A549 (cell line): ENCODE measurements around the gene ARHGAP40. TPM values are rescaled to one million over a fixed set of nuclear protein-coding genes. Genes with fewer than 3 reads are reported as not detected.

ENCODE experiments used
- ATAC-seq, 2 experiments: fragments of 200-7000 bp in 1 of 2; fragments of >200 bp in 1 of 2; cut with Nextera tagmentation in 1 of 2; cut with Tn5 transposase in 1 of 2; 3 replicates each; pipeline versions ENCODE4 v1.8.0 to v1.9.1; 2018 to 2020; ENCODE audit warnings: mild to moderate bottlenecking in 1 of 2, moderate library complexity in 1 of 2
- CTCF ChIA-PET: fragments of 300-600 bp; sonication (Branson Sonifier 250); formaldehyde crosslinking; extraction: SDS; loops from one replicate; lab custom pipeline; 2021; ENCODE audit warnings: antibody characterized with exemption, inconsistent platforms; lab: Yijun Ruan, JAX
- POLR2A ChIA-PET: fragments of 350-600 bp; formaldehyde crosslinking; extraction: SDS; loops from one replicate; lab custom pipeline; 2021; ENCODE audit warnings: antibody characterized with exemption, inconsistent platforms; lab: Yijun Ruan, JAX
- DNase-seq, 2 experiments: peaks; one replicate each; pipeline versions ENCODE4 v3.0.0 to v3.0.0-alpha.2; 2011 to 2016; ENCODE audit warnings: low read depth in 1 of 2, low spot score in 1 of 2
- FAIRE-seq: peaks from 2 replicates; lab custom pipeline; 2011; peaks lifted over from hg19 to GRCh38; lab: Jason Lieb, UNC
- H3K27ac ChIP-seq, 2 experiments: fragments of >200 bp; sonication (Bioruptor Twin); formaldehyde crosslinking; 3 replicates each; pipeline ENCODE4 v1.5.1; 2016 to 2017
- H3K4me1 ChIP-seq: fragments of >200 bp; sonication (Bioruptor Twin); formaldehyde crosslinking; 3 replicates; pipeline ENCODE4 v1.6.1; 2016
- H3K4me2 ChIP-seq: fragments of >200 bp; sonication (Bioruptor Twin); formaldehyde crosslinking; 3 replicates; pipeline ENCODE4 v1.6.1; 2016
- H3K4me3 ChIP-seq: fragments of >200 bp; sonication (Bioruptor Twin); formaldehyde crosslinking; 3 replicates; pipeline ENCODE4 v1.5.1; 2016
- H3K9me3 ChIP-seq: fragments of >200 bp; sonication (Bioruptor Twin); formaldehyde crosslinking; 3 replicates; pipeline ENCODE4 v1.6.1; 2016
- BCL3 ChIP-seq: fragments of >200 bp; sonication (Bioruptor Twin); formaldehyde crosslinking; IDR thresholded peaks from 3 replicates; pipeline ENCODE4 v1.6.1; 2016
- CBX2 ChIP-seq: fragments of 200-600 bp; sonication (generic); IDR thresholded peaks from 2 replicates; pipeline ENCODE4 v1.6.1; 2016; ENCODE audit warnings: low read depth, mild to moderate bottlenecking, borderline replicate concordance
- CBX8 ChIP-seq: fragments of 200-600 bp; sonication (generic); IDR thresholded peaks from 2 replicates; pipeline ENCODE4 v1.6.1; 2016
- CEBPB ChIP-seq, 2 experiments: fragments of >200 bp in 1 of 2; sonication (Bioruptor Twin) in 1 of 2; formaldehyde crosslinking in 1 of 2; IDR thresholded peaks; 2 replicates each; pipeline ENCODE4 v1.6.1; 2012 to 2016
- CHD2 ChIP-seq: fragments of 150-350 bp; IDR thresholded peaks from 2 replicates; pipeline ENCODE4 v1.6.1; 2014; ENCODE audit warnings: low read length; ENCODE audit not compliant: partially characterized antibody
- CHD4 ChIP-seq: fragments of 200-600 bp; sonication (generic); IDR thresholded peaks from 2 replicates; pipeline ENCODE4 v1.6.1; 2016; ENCODE audit warnings: antibody characterized with exemption, mild to moderate bottlenecking, borderline replicate concordance
- ELK1 ChIP-seq: fragments of 150-350 bp; IDR thresholded peaks from 2 replicates; pipeline ENCODE4 v1.6.1; 2014; ENCODE audit warnings: low read depth, mild to moderate bottlenecking, low read length
- FOSB ChIP-seq: fragments of 250-450 bp; sonication (Bioruptor Pico); IDR thresholded peaks from 2 replicates; pipeline ENCODE4 v1.5.0; 2020; ENCODE audit warnings: mild to moderate bottlenecking, moderate library complexity
- HES2 ChIP-seq: fragments of >200 bp; sonication (Bioruptor Twin); formaldehyde crosslinking; IDR thresholded peaks from 2 replicates; pipeline ENCODE4 v1.6.1; 2016
- HOXB5 ChIP-seq: fragments of 250-450 bp; sonication (Bioruptor Pico); IDR thresholded peaks from 2 replicates; pipeline ENCODE4 v1.5.0; 2020; ENCODE audit warnings: mild to moderate bottlenecking, moderate library complexity
- MYC ChIP-seq: IDR thresholded peaks from 2 replicates; pipeline ENCODE4 v1.6.1; 2012; ENCODE audit warnings: mild to moderate bottlenecking, inconsistent platforms, low read length, improper control_type of control experiment, borderline replicate concordance
- NFE2L2 ChIP-seq: fragments of 150-350 bp; conservative IDR thresholded peaks from 2 replicates; pipeline ENCODE4 v1.6.1; 2014; ENCODE audit warnings: low read length
- NR3C1 ChIP-seq: fragments of >200 bp; sonication (Bioruptor Twin); formaldehyde crosslinking; IDR thresholded peaks from 3 replicates; pipeline ENCODE4 v1.6.1; 2017
- POLR2A ChIP-seq: IDR thresholded peaks from 2 replicates; pipeline ENCODE4 v1.6.1; 2012; ENCODE audit warnings: mild to moderate bottlenecking, low read length
- RAD21 ChIP-seq, 2 experiments: fragments of >200 bp in 1 of 2; sonication (Bioruptor Twin) in 1 of 2; formaldehyde crosslinking in 1 of 2; IDR thresholded peaks in 1 of 2; conservative IDR thresholded peaks in 1 of 2; 2 replicates in 1 of 2; 3 replicates in 1 of 2; pipeline ENCODE4 v1.6.1; 2012 to 2018; ENCODE audit warnings: inconsistent platforms in 1 of 2
- RFX5 ChIP-seq: fragments of 450-650 bp; IDR thresholded peaks from 2 replicates; pipeline ENCODE4 v1.7.1; 2014; ENCODE audit warnings: antibody characterized with exemption, mild to moderate bottlenecking, moderate library complexity
- SMC3 ChIP-seq: fragments of >200 bp; sonication (Bioruptor Twin); formaldehyde crosslinking; IDR thresholded peaks from 3 replicates; pipeline ENCODE4 v1.6.1; 2018; ENCODE audit warnings: inconsistent platforms
- TP53 ChIP-seq: fragments of 250-450 bp; sonication (Bioruptor Pico); IDR thresholded peaks from 2 replicates; pipeline ENCODE4 v1.5.0; 2021; ENCODE audit warnings: mild to moderate bottlenecking, moderate library complexity
- USF2 ChIP-seq: fragments of 450-650 bp; IDR thresholded peaks from 2 replicates; pipeline ENCODE4 v1.6.1; 2014; ENCODE audit warnings: antibody characterized with exemption
- ZC3H11A ChIP-seq: fragments of 450-650 bp; IDR thresholded peaks from 2 replicates; pipeline ENCODE4 v1.6.1; 2014; ENCODE audit warnings: antibody characterized with exemption, mild to moderate bottlenecking
- WGBS: methylation state at CpG from one replicate; pipeline ENCODE4 v1.1.6; 2017; ENCODE audit errors: missing lambda C conversion rate; 5-methylcytosine and 5-hydroxymethylcytosine counted together
- polyA plus RNA-seq, 4 experiments: library from polyadenylated mRNA; depleted of rRNA in 3 of 4; stranded (reverse); fragments of >200 nt; fragmentation: RNase III in 1 of 4; extraction: RNeasy Plus Mini Kit Qiagen cat#74134 plus additional on column Dnase treatment in 1 of 4; gene quantifications; 2 replicates in 3 of 4; 3 replicates in 1 of 4; pipeline ENCODE4 v1.2.3, GENCODE V29; 2011 to 2017

ARHGAP40 gene
- polyA plus RNA-seq, 2 of the 4 experiments (the other 2 are of a cell fraction): not detected

GRCh38 chr20:38626921-38627659 lies 25.5 kb downstream of the ARHGAP40 start:
- DNase-seq: no peak
- no peaks in the 10 kb centered on the region for H3K9me3 ChIP-seq
- FAIRE-seq: no peak
- H3K4me2 ChIP-seq: no peak overlapping the region
- ATAC-seq: no peak
- H3K4me1 ChIP-seq: peaks cover 14% of the 10 kb centered on the region; the same call in 1 of the 3 replicates
- POLR2A ChIA-PET: no interaction called here
- H3K4me3 ChIP-seq: no peak overlapping the region
- no peak overlapping the region for H3K27ac ChIP-seq
- 72% methylated on average over 10 of the region's 10 CpGs for WGBS
- CTCF ChIA-PET: no interaction called here
- TF ChIP-seq CBX8 (no peak), POLR2A (peak; percentile 17; the same call in 1 of the 2 replicates)

- TF ChIP-seq RFX5: no peak
- no peak for TF ChIP-seq MYC
- TF ChIP-seq CHD4: no peak
- TF ChIP-seq RAD21 (conservative IDR thresholded peaks at IDR 0.05 in 1 of 2, IDR thresholded peaks at IDR 0.05 in 1 of 2): no peak
- no peak for TF ChIP-seq SMC3
- no peak for TF ChIP-seq NFE2L2
- TF ChIP-seq CHD2: no peak
- TF ChIP-seq FOSB (CRISPR knock-in tag): no peak
- TF ChIP-seq ELK1: no peak
- TF ChIP-seq BCL3: no peak
- no peak for TF ChIP-seq TP53 (CRISPR knock-in tag)
- no peak for TF ChIP-seq CBX8
- no peak for TF ChIP-seq NR3C1
- no peak for TF ChIP-seq USF2
- no peak for TF ChIP-seq CEBPB (IDR thresholded peaks at IDR 0.05)
- TF ChIP-seq ZC3H11A: no peak
- no peak for TF ChIP-seq HOXB5 (CRISPR knock-in tag)
- no peak for TF ChIP-seq POLR2A
- no peak for TF ChIP-seq HES2
- TF ChIP-seq CBX2: no peak
- WGBS: 88% methylated on average over 9 of the region's 9 CpGs
- ChIA-PET POLR2A (no interaction called here), CTCF (interaction anchor here (0.6 to 1.7 kb wide), 7 partner anchors 10 to 960 kb away, joined by 3 to 6 read pairs (median 4); no protein-coding TSS in a partner anchor)
- Histone ChIP-seq H3K4me1 (peaks cover 14% of the 10 kb centered on the region; the same call in 1 of the 3 replicates), H3K9me3 (no peaks in the 10 kb centered on the region), H3K4me2 (no peak overlapping the region), H3K27ac (peak overlapping the region in 1 of 2 experiments; percentile 54; a peak in 2 of 6 replicates), H3K4me3 (no peak overlapping the region)
- ATAC-seq: 0 out of 6 replicates have a peak, but pooled peaks of 1 of the 2 experiments have one; percentile 37
- no peak for DNase-seq
- FAIRE-seq: no peak
Observed at GRCh38 chr20:38628580-38629470, 27.2 kb downstream of the ARHGAP40 start.
